ENCODE data around the gene CBY3. TPM values are rescaled to one million over a fixed set of nuclear protein-coding genes. Genes with fewer than 3 reads are reported as not detected.

CBY3 gene
- total and polyA plus RNA-seq, 2 of the 8 experiments (the other 6 are each of a cell fraction or from before 2014, with no cell fraction given) = 0.39 TPM

DNA sequence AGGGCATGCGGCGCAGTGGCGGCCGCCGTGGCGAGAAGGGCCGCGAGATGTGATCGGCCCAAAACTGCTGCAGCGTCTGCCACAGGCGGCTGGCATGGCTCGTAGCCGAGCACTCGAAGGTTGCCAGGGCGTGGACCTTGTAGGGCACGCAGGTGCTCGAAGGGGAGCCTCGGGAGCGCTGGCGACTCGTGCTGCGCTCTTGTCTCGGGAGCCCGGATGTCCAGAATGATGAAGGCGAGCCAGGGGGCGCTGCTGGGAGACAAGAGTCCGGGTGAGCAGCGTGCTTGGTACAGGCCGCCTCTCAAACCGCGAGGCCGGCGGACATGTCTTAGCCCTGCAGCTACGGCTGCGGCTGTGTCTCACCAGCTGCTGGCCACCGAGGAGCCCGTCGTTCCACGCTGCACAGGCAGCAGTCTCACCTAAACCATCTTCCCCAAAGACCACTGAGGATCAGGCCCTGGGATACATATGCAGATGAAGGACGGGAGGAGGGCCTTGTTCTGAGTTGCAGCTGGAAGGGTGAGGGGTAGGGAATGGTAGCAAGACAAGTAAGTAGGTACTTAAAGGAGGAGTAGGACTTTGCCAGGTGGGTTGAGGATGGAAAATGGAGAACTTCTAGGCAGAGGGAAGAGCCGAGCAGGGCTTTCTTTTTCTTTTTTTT lies 1.7 kb downstream of the CBY3 start (continued):
- TF ChIP-seq TBP (IDR thresholded peaks at IDR 0.05; ENCODE audit: low read depth, low read length) = peak; percentile 32; the same call in 1 of the 2 replicates
- no peak for TF ChIP-seq SIN3A (conservative IDR thresholded peaks at IDR 0.05 in 1 of 2, IDR thresholded peaks at IDR 0.05 in 1 of 2; ENCODE audit: low read depth in 1 of 2, low read length in 2 of 2)
- no peak for TF ChIP-seq TAF7 (optimal IDR thresholded peaks at IDR 0.05; ENCODE audit: borderline replicate concordance, low read depth, low read length)
- TF ChIP-seq TAF1 (IDR thresholded peaks at IDR 0.05; ENCODE audit: low read depth, low read length) = peak; percentile 59
- 0 out of 2 replicates have a peak, but pooled peaks have one; percentile 2 for TF ChIP-seq BRCA1 (IDR thresholded peaks at IDR 0.05; ENCODE audit: low read depth, low read length)
- TF ChIP-seq GTF2F1 (IDR thresholded peaks at IDR 0.05; ENCODE audit: borderline replicate concordance, low read depth, low read length) = peak; percentile 15; the same call in 1 of the 2 replicates
- TF ChIP-seq POLR2A (IDR thresholded peaks at IDR 0.05; ENCODE audit: control extremely low read depth in 1 of 2, low read depth in 2 of 2, low read length in 2 of 2) = peak; percentile 42 to 45; a peak in 2 of 3 replicates
- TF ChIP-seq SP2 (IDR thresholded peaks at IDR 0.05; ENCODE audit: low read length) = no peak
- TF ChIP-seq SUZ12 (IDR thresholded peaks at IDR 0.05; ENCODE audit: low read length) = no peak
- TF ChIP-seq YY1 (IDR thresholded peaks at IDR 0.05; ENCODE audit: low read depth, low read length) = peak; percentile 77
- TF ChIP-seq MAFK (IDR thresholded peaks at IDR 0.05; ENCODE audit: low read depth, low read length) = no peak
- no peak for TF ChIP-seq CBX8 (IDR thresholded peaks at IDR 0.05; ENCODE audit: borderline replicate concordance, low read depth, low read length)
- TF ChIP-seq, protein P1, sequence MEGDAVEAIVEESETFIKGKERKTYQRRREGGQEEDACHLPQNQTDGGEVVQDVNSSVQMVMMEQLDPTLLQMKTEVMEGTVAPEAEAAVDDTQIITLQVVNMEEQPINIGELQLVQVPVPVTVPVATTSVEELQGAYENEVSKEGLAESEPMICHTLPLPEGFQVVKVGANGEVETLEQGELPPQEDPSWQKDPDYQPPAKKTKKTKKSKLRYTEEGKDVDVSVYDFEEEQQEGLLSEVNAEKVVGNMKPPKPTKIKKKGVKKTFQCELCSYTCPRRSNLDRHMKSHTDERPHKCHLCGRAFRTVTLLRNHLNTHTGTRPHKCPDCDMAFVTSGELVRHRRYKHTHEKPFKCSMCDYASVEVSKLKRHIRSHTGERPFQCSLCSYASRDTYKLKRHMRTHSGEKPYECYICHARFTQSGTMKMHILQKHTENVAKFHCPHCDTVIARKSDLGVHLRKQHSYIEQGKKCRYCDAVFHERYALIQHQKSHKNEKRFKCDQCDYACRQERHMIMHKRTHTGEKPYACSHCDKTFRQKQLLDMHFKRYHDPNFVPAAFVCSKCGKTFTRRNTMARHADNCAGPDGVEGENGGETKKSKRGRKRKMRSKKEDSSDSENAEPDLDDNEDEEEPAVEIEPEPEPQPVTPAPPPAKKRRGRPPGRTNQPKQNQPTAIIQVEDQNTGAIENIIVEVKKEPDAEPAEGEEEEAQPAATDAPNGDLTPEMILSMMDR (IDR thresholded peaks at IDR 0.05; ENCODE audit: control extremely low read depth in 1 of 3, insufficient read depth in 1 of 3, low read depth in 1 of 3, low read length in 3 of 3) = peak; percentile 46 to 75 (median 52)
- TF ChIP-seq ASH2L (IDR thresholded peaks at IDR 0.05; ENCODE audit: low read length) = no peak
- no peak for TF ChIP-seq PHF8 (conservative IDR thresholded peaks at IDR 0.05; ENCODE audit: low read depth, low read length)
- no peak for TF ChIP-seq JUN (IDR thresholded peaks at IDR 0.05; ENCODE audit: low read depth, low read length)
- TF ChIP-seq SIRT6 (IDR thresholded peaks at IDR 0.05; ENCODE audit: low read length) = no peak
- TF ChIP-seq SP1 (IDR thresholded peaks at IDR 0.05; ENCODE audit: low read depth, low read length) = no peak
- no peak for TF ChIP-seq CTBP2 (IDR thresholded peaks at IDR 0.05; ENCODE audit: borderline replicate concordance, insufficient read depth, insufficient read length, low read length)
- no peak for TF ChIP-seq USF2 (IDR thresholded peaks at IDR 0.05; ENCODE audit: low read length)
- TF ChIP-seq RFX5 (IDR thresholded peaks at IDR 0.05; ENCODE audit: borderline replicate concordance, low read depth, low read length) = no peak
- TF ChIP-seq KDM5A (IDR thresholded peaks at IDR 0.05; ENCODE audit: low read length) = no peak
